DLD1 (cell line): ENCODE data around the gene MICAL2.

Source experiments
- in situ Hi-C: cut with HindIII; loops from 2 replicates; pipeline ENCODE4 v1.10.0; 2017; ENCODE audit warnings: low sequenced_read_pairs

Gene MICAL2

GRCh38 chr11:12264361-12264760 is 154.0 kb downstream of the MICAL2 start:
- in situ Hi-C loops: no loop called here

- in situ Hi-C loops: no loop called here
Observed at GRCh38 chr11:12266132-12266531, 155.7 kb downstream of the MICAL2 start.

DNA sequence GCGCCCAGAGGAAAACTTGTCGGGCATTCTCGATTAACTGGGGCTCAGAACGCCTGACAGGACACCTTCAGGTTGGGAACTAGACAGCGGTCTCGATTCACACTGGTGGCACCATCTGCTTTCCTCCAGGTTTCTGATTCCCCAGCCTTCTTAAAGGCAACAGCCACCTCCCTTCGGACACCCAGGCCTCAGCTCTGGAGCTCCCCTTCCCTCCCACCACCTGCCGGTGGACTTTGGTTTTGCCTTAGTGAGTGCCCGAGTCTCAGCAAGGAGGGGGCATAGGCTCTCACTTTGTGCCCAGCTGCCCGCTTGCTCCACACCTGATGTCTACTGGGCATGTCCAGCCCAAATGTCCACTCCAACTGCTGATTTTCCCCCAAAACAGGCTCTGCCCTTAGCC is 156.6 kb downstream of the MICAL2 start:
- in situ Hi-C loops: no loop called here

- in situ Hi-C loops: no loop called here
Observed at GRCh38 chr11:12267921-12268320, 157.5 kb downstream of the MICAL2 start.

DNA sequence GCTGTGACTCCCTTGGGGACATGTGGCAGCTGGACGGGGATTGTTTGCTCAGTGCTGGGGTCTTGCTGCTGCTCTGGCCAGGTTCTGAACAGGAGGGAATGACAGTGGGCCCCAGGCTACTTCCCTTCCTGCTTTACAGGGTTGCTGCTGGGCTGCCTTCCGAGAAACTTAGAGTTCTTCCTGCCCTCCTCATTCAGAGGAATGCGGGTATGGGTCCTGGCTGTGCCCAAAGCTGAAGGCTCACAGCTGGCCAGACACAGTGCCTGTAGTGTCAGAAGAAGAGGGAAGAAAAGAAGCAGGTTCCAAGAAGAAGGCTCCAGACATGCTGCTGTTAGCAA is 158.7 kb downstream of the MICAL2 start:
- in situ Hi-C loops: no loop called here

GRCh38 chr11:12269446-12270214 is 159.2 kb downstream of the MICAL2 start:
- in situ Hi-C loops: no loop called here

DNA sequence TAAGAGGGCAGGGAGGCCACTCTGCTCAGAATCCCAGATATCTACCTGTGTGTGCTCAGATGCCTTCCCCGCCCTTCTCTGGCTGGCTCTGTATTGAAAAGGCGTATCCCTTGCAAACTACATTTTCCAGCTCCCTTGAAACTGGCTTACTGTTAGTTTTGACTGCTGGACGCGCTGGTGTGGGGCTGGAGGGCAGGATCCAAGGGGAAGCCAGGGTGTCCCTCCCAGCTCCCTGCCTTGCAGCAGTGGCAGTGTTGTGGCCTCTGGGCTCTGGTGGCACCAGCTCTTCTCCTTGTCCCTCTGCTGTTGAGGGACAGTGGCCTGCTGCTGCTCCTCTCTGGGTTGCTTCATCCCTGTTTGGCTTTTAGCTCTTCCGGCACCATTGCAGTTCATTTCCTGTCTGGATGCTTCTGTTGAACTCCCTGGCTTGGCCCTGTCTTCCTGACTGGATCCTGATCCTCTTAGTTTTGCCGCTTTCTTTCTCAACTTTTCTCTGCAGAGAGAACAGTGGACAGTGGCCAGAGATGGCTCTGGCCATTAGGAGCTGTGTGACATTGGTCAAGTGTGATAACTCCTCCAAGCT is 159.9 kb downstream of the MICAL2 start:
- in situ Hi-C loops: no loop called here

DNA sequence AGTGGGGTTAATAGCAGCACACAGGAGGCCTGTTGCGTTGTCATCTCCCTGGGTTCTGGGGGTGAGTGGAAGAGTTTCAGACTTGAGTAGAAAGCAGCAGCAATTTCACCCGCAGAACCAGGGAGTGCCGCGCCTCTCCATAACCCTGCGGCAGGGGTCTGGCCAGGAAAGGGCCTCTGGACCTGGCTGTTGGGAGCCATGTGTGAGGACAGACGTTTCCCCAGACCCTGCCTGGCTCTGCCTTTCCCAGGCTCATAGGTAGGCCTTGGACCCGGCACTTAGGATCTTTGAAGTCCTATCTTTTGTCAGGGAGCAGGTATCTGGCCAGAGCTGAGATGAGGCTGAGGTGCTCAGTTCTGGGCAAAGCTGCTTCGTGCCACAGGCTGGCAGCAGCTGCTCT is 160.4 kb downstream of the MICAL2 start:
- in situ Hi-C loops: no loop called here

DNA sequence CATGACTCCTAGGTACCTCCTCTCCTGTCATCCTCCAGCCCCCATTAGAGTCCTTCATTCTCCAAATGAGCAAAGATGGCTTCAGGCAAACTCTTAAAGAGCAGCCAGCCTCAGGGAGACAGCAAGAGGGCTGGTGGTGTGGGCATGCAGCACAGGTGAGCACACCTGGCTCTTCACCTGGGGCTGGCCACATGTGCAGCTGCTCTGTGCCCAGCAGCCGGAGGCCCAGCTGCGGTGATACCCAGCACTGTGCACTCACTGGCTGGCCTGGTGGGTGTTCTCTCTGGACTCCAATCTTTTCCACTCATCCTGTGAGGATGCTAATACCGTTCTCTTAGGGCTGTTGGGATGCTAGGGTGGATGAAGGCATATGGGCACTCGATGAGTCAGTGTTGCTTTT is 160.9 kb downstream of the MICAL2 start:
- in situ Hi-C loops: no loop called here

DNA sequence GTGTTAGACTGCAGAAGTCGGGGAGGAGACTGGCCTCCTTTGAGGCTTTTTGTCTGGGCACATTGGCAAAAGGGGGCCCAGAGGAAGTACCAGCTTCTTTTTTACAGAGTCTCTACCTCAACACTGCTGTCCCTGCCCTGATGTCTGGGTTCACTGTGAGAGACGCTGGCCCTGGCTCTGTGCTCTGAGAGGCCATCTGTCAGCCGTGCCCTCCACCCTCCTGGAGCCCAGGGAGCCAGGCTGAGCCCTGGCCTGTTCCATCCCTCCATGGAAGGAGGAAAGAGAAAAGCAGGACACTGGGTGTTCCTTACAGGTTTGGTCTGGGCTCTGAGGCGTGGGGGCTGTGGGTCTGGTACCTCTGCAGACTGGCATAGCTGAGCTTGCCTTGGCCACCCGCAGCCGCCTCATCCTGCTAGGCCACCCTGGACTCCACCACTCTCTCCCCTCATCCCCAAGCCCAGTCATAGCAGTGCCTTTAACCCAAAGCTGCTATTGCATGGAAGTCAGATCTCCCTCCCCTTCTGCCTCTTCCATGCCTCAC is 161.5 kb downstream of the MICAL2 start:
- in situ Hi-C loops: no loop called here

DNA sequence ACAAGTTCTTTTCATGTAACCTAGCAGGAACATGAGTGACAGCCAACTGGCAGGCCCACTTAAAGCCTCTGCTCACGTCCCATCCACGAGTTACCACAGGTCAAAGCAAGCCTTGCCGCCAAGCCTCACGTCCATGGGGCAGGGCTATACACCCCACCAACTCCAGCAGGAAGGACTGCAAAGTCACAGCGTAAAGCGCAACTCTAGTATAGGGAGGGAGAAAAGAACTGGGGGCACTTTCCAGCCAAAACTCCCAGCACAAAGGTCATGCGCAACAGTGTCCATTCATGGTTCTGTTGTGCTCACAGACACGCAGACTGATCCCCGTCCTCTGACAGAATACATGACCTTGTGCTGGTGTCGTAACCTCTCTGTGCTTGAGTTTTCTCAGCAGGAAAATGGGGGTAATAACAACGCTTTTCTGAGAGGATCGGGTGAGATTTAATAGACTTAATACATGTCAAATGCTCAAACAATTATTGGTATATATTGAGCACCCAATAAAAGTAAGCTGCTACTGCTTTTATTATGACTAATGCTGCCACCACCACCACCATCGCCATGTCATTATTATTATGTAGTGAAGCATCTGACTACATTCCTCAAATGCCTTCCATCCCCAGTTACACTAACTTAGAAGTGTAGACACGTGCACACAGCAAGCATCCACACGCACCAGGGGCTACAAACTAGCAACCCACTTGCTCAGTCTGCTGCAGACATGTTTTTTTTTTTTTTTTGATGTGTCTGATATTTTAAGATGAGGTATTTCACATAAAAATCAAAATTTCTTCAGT is 162.6 kb downstream of the MICAL2 start:
- in situ Hi-C loops: no loop called here

DNA sequence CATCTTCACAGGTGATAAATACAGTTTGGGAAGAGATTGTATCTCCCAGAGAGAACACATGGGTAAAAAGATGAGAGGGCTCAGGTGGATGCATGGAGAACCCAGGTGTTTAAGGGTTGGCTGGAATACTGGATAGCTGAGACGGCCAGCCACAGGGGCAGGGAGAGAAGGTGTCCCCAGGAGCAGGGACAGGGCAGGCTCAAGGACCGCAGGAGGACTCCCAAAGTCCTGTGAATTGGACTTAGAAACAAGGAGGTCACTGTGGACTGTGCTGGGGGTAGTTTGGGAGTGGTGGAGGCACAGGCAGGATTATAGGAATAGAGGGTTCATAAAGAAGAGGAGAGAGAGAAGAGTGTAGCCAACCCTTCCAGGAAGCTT is 163.2 kb downstream of the MICAL2 start:
- in situ Hi-C loops: no loop called here

DNA sequence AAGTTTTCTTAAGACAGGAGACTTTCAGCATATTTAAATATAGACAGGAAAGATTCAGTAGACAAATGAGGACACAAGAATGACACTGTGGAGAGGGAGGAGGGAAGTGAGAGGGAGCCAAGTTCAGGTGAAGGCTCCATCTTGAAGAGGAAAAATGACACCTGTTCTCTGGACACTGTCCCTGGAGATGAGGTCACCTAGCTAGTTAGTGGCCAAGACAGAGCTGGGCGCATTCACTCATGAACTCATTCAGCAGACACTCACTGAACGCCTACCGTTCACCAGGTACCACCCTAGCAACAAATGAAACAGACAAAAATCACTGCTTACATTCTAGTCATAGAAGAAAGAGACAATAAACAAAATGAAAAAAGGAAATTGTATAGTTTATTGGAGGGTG is 163.7 kb downstream of the MICAL2 start:
- in situ Hi-C loops: no loop called here

DNA sequence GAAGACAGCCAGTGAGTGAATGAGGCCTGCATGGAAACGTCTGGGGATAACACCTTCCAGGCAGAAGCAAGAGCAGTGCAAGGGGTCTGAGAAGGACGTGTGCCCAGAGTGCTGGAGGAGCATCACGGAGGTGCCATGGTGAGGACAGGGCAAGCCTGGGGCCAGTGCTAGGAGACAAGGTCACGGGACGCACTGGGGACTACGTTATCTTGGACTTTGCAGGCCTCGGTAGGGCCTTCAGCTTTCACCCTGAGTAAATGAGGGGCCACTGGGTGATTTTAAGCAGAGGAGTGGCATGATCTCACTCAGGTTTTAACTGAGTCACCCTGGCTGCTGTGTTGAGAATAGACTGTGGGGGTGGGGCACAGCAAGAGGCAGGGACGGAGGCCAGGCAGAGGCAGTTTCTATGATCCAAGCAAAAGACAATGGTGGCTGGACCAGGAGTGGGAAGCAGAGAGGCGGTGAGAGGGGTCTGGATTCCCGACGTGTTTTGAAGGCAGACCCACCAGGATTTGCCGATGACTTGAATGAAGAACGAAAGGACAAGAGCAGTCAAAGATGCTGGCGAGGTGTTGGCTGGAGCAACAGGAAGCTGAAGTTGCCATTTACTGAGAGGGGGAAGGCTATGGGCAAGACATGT is 164.3 kb downstream of the MICAL2 start:
- in situ Hi-C loops: no loop called here

DNA sequence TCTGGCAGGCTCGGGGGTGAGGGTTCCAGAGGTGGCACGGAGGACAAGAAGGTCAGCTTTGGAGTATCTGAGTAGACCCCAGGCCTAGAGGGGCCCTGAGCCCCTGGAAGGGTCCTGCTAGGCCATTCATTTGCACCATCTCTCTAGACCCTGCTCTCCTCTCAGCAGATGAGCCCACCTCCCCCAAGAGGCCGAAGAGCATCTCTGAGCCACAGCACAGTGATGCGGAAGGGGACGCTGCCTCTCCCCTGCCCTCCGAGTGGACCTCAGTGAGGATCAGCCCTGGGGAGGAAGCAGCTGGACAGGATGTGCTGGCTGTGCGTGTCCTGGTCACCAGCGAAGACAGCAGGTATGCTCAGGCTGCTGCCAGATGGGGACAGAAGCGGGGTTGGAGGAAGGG is 165.4 kb downstream of the MICAL2 start:
- in situ Hi-C loops: no loop called here

DNA sequence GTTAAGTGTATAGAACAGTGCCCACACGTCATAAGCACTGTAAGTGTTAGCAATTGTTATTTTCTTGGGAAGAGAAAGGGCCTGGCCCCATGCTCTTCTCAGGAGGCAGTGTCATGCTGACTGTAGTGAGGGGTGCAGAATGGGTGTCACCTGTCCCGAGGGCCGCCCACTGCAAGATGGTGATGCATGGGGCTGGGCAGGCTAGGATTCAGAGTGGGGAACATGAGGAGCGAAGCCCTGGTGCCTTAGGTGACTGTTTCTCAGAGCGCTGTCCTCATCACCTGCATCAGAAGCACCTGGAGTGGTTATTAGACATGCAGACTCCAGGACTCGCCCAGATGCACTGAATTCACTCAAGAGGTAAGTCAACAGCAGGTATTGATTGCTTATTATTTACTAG is 166.0 kb downstream of the MICAL2 start:
- in situ Hi-C loops: no loop called here

DNA sequence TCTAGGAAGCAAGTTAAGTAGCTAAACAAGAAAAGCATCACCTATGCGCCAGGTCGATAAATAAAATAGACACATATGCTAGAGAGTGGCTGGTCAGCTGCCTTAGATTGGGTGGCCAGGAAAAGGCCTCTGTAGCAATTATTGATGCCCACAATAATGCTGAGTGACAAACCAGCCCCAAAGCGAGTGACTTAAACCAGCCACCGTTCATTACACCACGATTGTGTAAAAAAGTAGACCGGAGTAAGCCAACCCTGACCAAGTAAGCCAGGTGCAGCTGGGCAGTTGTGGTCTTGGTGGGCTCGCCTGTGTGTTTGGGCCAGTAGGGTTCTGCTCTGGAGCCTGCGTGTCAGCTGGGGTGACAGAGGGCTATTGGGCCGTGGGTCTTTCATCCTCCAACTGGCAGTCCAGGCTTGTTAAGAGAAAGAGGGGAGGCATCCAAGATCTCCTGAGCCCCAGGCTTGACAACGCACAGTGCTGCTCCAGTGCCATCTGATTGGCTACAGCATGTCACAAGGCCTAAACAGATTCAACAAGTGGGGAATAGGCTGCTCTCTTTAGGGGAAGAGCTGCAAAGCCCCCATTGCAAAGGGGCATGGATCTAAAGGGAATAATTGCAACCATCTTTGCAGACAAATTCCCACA is 166.6 kb downstream of the MICAL2 start:
- in situ Hi-C loops: no loop called here

- in situ Hi-C loops: no loop called here
Observed at GRCh38 chr11:12278766-12279671, 168.6 kb downstream of the MICAL2 start.

DNA sequence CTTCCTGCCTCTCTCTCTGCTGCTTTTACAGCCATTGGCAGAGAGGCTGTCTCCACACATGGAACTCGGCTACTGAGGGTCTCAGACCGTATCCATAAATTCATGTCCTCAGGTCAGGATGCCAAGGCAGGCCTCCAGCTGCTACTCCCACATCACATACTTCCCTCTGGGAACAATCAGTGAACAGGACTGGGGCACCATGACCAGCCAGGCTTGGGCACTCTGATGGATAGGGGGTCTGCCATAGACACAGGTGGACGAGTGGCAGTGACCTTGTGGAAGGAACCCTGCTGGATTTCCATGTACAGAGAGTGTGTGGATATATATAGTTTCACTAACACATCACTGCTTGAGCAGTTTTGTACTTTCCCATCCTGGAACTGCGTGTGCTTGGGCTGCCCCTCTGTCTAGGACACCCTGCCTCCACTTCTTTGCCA is 169.3 kb downstream of the MICAL2 start:
- in situ Hi-C loops: no loop called here
